Psoas muscle (tissue), 8 donors: ENCODE measurements around the gene BMPER. TPM values are rescaled to one million over a fixed set of nuclear protein-coding genes. Genes with fewer than 3 reads are reported as not detected.

ENCODE experiments used
- ATAC-seq, 4 donors: fragments of 200-7000 bp; cut with Tn5 transposase; one replicate each; pipeline ENCODE4 v1.9.1; 2020; ENCODE audit warnings: moderate library complexity in 3 of 4, mild to moderate bottlenecking in 2 of 4
- DNase-seq, 2 donors: peaks; one replicate each; pipeline ENCODE4 v3.0.0-alpha.2; 2020
- H3K27ac ChIP-seq: fragments of 200-600 bp; one replicate; pipeline ENCODE4 v1.8.0; 2022
- H3K27me3 ChIP-seq, 3 donors: fragments of 200-600 bp in 1 of 3; one replicate each; pipeline versions ENCODE4 v1.6.1 to v1.8.0; 2013 to 2022; ENCODE audit warnings: low read length in 2 of 3, mild to moderate bottlenecking in 2 of 3, moderate library complexity in 1 of 3; ENCODE audit not compliant: insufficient read depth in 3 of 3
- H3K36me3 ChIP-seq, 2 donors: fragments of 200-600 bp in 1 of 2; one replicate each; pipeline versions ENCODE4 v1.6.1 to v1.8.0; 2013 to 2022; ENCODE audit warnings: low read depth in 1 of 2, mild to moderate bottlenecking in 1 of 2, moderate library complexity in 1 of 2; ENCODE audit not compliant: insufficient read depth in 1 of 2
- H3K4me1 ChIP-seq: fragments of 200-600 bp; one replicate; pipeline ENCODE4 v1.8.0; 2022
- H3K4me3 ChIP-seq: fragments of 200-600 bp; one replicate; pipeline ENCODE4 v1.8.0; 2022; ENCODE audit warnings: mild to moderate bottlenecking
- H3K9me3 ChIP-seq: fragments of 200-600 bp; one replicate; pipeline ENCODE4 v1.8.0; 2022
- WGBS, 3 donors: extraction: QIAGEN DNeasy Blood & Tissue Kit; methylation state at CpG; one replicate each; pipeline versions ENCODE4 v1.1.6 to v1.1.7; 2013; 5-methylcytosine and 5-hydroxymethylcytosine counted together
- intact Hi-C, 2 donors: fragments of 100-400 bp; cut with DNase I; formaldehyde crosslinking; loops; one replicate each; pipeline versions ENCODE4 v1.11.0 to v1.14.2; 2022
- polyA plus RNA-seq, 3 donors: library from polyadenylated mRNA; stranded (reverse); fragments of 200-250 nt; gene quantifications; one replicate each; pipeline ENCODE4 v1.2.3, GENCODE V29; 2013
- total RNA-seq, 4 donors: library from RNA; stranded (reverse); fragmentation: NEBNext Ultra II Directional in 2 of 4; extraction: Animal tissue kit (Norgen Biotek cat#: 25700) in 2 of 4; gene quantifications; one replicate each; pipeline versions ENCODE4 v1.2.1 to v1.2.4, GENCODE V29; 2021 to 2023
- TF ChIP-seq, protein P1 (sequence below): fragments of 200-600 bp; IDR thresholded peaks from one replicate; pipeline ENCODE4 v1.8.0; 2022; ENCODE audit warnings: antibody characterized with exemption
- donor health status: healthy with polysubstance abuse.
- donor health status: DM: no; HTN: no; CAD: no; lungs with moderate emphysema.
- donor health status: Bipolar disorder and iron deficiency.
- donor health status: healthy.
- donor health status: DM: yes; HTN: yes; CAD: no.
- donor health status: DM: no; HTN: no; CAD: no.
- donor health status: DM: no; HTN: no; CAD: no.
- donor health status: DM: yes; HTN: yes; CAD: no.

BMPER gene
- total and polyA plus RNA-seq, 7 donors, result 1.0 to 7.6 (median 2.4) TPM

DNA sequence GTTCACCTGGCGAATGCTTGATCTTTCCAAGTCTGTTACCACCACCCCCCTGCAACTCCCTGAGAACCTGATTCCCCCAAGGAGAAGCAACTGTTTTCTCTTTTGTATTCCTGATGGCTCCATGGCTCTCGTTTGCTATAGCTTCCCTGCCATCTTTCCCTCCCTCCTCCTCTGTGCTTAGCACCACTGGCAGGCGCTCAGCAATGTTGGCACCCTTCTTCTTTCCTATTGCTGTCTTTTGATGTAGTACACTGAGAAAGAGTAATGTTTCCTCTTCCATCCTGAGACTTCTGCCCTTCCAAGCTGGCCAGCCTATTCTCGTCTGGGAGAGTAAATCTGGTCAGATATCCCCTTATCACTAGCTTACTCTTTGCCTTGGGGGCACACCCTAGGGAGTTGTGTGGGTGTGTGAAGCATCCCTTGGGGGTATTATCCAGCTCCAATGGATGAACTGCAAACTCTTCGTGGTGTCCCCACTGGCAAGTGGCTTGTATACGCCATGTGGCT lies 74.0 kb downstream of the BMPER start:
- no peaks in the 10 kb centered on the region for H3K9me3 ChIP-seq
- TF ChIP-seq, protein P1, sequence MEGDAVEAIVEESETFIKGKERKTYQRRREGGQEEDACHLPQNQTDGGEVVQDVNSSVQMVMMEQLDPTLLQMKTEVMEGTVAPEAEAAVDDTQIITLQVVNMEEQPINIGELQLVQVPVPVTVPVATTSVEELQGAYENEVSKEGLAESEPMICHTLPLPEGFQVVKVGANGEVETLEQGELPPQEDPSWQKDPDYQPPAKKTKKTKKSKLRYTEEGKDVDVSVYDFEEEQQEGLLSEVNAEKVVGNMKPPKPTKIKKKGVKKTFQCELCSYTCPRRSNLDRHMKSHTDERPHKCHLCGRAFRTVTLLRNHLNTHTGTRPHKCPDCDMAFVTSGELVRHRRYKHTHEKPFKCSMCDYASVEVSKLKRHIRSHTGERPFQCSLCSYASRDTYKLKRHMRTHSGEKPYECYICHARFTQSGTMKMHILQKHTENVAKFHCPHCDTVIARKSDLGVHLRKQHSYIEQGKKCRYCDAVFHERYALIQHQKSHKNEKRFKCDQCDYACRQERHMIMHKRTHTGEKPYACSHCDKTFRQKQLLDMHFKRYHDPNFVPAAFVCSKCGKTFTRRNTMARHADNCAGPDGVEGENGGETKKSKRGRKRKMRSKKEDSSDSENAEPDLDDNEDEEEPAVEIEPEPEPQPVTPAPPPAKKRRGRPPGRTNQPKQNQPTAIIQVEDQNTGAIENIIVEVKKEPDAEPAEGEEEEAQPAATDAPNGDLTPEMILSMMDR, result no peak
- intact Hi-C loops, result no loop called here
- no peaks in the 10 kb centered on the region for H3K36me3 ChIP-seq
- H3K4me3 ChIP-seq, result no peak overlapping the region
- 75 to 76% (median 75%) methylated on average over 6 of the region's 6 CpGs for WGBS, 3 donors
- no peaks in the 10 kb centered on the region for H3K27me3 ChIP-seq
- no peaks in the 10 kb centered on the region for H3K4me1 ChIP-seq
- H3K27ac ChIP-seq, result no peak overlapping the region
- ATAC-seq (no peak), DNase-seq (no peak)

DNA sequence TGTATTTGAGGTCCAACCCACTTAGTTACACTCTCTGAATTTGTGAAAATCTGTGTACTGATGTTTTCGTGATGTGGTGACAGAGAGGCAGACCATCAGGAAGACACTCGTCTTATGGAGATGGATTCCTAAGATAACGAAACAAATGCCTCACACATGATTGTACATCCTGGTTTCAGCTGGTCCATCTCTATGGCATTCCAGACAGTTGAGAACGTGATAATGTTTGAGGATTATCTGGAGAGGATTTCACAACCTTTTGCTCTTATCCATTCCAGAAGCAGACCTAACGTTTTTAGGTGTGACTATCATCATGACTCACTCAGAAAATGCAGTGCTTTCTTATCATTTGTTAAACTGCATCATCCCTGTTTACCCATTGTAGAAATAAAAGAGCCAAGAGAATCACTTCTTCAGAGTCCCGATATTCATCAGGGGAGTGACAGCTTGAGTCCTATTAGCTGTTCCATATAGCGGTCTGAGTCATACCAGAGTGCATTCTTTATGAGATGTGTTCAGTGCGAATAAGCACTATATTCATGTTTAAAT lies 74.5 kb downstream of the BMPER start:
- WGBS, 3 donors, result 81 to 84% (median 82%) methylated on average over 8 of the region's 8 CpGs
- H3K4me3 ChIP-seq, result no peak overlapping the region
- H3K9me3 ChIP-seq, result no peaks in the 10 kb centered on the region
- intact Hi-C loops, result loop anchor here in 1 of 2 donors (10.0 kb wide), 1 partner anchor 105 kb away; no protein-coding TSS in a partner anchor
- TF ChIP-seq, protein P1, result no peak
- DNase-seq (no peak), ATAC-seq (no peak)
- H3K4me1 ChIP-seq, result no peaks in the 10 kb centered on the region
- H3K36me3 ChIP-seq, result no peaks in the 10 kb centered on the region
- no peak overlapping the region for H3K27ac ChIP-seq
- H3K27me3 ChIP-seq, result no peaks in the 10 kb centered on the region

DNA sequence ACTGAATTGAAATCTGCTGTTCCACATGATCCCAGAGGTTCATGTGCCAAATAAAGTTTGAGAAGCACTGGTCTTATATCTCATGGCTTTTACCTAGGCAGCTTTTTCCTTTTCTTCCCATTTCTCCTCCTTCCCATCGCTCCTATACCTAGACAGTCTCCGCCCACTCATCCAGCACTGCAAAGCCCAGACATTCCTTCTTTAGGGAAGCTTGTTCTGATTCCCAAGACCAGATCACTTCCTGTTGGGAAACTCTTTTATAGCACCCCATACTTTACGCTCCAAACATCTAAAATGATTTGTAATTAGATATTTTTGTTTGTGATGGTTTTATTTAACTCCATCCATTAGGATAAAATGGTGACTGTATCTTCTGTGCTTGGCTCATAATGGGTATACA lies 75.9 kb downstream of the BMPER start:
- WGBS, 3 donors, result 77 to 85% (median 84%) methylated on average over 3 of the region's 3 CpGs
- Histone ChIP-seq H3K4me3 (no peak overlapping the region), H3K27ac (no peak overlapping the region), H3K4me1 (no peaks in the 10 kb centered on the region), H3K9me3 (no peaks in the 10 kb centered on the region), H3K27me3 (no peaks in the 10 kb centered on the region), H3K36me3 (no peaks in the 10 kb centered on the region)
- ATAC-seq (no peak), DNase-seq (no peak)
- intact Hi-C loops, result loop anchor here in 1 of 2 donors (10.0 kb wide), 1 partner anchor 104 kb away; no protein-coding TSS in a partner anchor
- TF ChIP-seq, protein P1, result no peak

DNA sequence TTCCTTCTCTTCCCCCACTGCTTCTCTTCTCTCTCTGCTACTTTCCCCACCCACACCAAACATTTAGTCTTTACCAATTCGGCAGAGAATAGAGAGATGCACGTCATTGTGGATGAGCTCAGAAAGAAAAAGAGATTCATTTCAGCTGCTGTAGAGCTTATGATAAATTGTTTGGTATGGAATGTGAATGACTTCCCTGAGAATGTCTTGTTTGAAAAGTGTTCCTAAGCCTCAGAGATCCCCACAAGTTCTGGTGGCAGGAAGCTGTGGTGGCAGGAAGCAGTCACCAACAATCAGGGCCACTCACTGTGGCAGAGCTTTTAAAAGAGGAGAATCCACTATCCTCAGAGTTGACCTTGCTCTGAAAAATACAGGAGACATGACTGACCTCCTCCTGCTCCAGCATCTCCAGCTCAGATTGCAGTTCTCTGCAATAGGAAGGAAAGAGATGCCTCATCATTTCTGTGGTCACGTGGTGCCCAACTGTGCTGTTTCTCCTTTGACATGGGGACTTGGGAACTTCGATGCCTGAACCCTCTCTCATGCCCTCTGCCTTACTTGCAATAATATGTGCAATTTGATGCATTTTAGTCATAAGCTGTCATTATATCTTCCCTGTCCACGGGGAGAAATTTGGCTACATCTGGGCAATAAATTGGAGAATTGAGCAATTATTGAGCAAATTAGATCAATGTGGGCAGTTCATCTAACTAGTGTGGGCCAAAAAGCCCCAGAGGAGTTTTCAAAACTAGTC lies 76.5 kb downstream of the BMPER start:
- intact Hi-C loops, result loop anchor here in 1 of 2 donors (10.0 kb wide), 1 partner anchor 103 kb away; no protein-coding TSS in a partner anchor
- WGBS, 3 donors, result 61 to 73% (median 64%) methylated on average over 5 of the region's 5 CpGs

More for the DNA sequence above, 76.5 kb downstream of the BMPER start:
- H3K27ac ChIP-seq, result no peak overlapping the region
- no peaks in the 10 kb centered on the region for H3K36me3 ChIP-seq
- H3K4me3 ChIP-seq, result no peak overlapping the region
- H3K4me1 ChIP-seq, result no peaks in the 10 kb centered on the region
- no peak for DNase-seq
- TF ChIP-seq, protein P1, result no peak
- ATAC-seq, result peak in 2 of 4 donors; percentile 36 to 39
- H3K9me3 ChIP-seq, result no peaks in the 10 kb centered on the region
- H3K27me3 ChIP-seq, result no peaks in the 10 kb centered on the region
